A673 (cell line): ENCODE results near the gene SH3GL3. TPM values are rescaled to one million over a fixed set of nuclear protein-coding genes. Genes with fewer than 3 reads are reported as not detected.

ENCODE experiments used
- BruUV-seq: library from RNA; stranded (reverse); fragments of 400-500 nt; replicated peaks from 2 replicates; lab custom pipeline; 2021; lab: Mats Ljungman, UMichigan
- CTCF ChIA-PET: fragments of 300-600 bp; sonication (Branson Sonifier 250); formaldehyde crosslinking; loops from one replicate; lab custom pipeline; 2022; ENCODE audit warnings: antibody characterized with exemption; lab: Charles Lee
- POLR2A ChIA-PET: fragments of 300-600 bp; sonication (Branson Sonifier 250); formaldehyde crosslinking; loops from one replicate; lab custom pipeline; 2022; ENCODE audit warnings: antibody characterized with exemption; ENCODE audit not compliant: low non-redundant PET; lab: Charles Lee
- DNase-seq: peaks from one replicate; pipeline ENCODE4 v3.0.0-alpha.2; 2015; ENCODE audit warnings: low spot score
- H3K27ac ChIP-seq: fragments of 200-600 bp; sonication (generic); 2 replicates; pipeline ENCODE4 v1.5.1; 2016; ENCODE audit warnings: mixed run types, low read depth, mild to moderate bottlenecking, mixed read lengths, antibody characterized with exemption, low read length; ENCODE audit not compliant: poor library complexity, severe bottlenecking
- H3K27me3 ChIP-seq: fragments of 200-600 bp; sonication (generic); replicated peaks from 2 replicates; pipeline ENCODE4 v1.6.1; 2017; ENCODE audit warnings: mixed run types, low read depth, mild to moderate bottlenecking, mixed read lengths, antibody characterized with exemption, low read length; ENCODE audit not compliant: insufficient read depth, poor library complexity
- H3K36me3 ChIP-seq: fragments of 200-600 bp; sonication (generic); 2 replicates; pipeline ENCODE4 v1.6.1; 2016; ENCODE audit warnings: mixed run types, mild to moderate bottlenecking, mixed read lengths, antibody characterized with exemption, low read length; ENCODE audit not compliant: insufficient read depth, poor library complexity, severe bottlenecking
- H3K4me1 ChIP-seq: fragments of 200-600 bp; sonication (generic); 2 replicates; pipeline ENCODE4 v1.6.1; 2017; ENCODE audit warnings: mixed run types, mild to moderate bottlenecking, mixed read lengths, antibody characterized with exemption, low read length; ENCODE audit not compliant: insufficient read depth, poor library complexity, severe bottlenecking
- H3K4me3 ChIP-seq: fragments of 200-600 bp; sonication (generic); 2 replicates; pipeline ENCODE4 v1.5.1; 2016; ENCODE audit warnings: low read depth, mixed run types, mild to moderate bottlenecking, mixed read lengths, low read length; ENCODE audit not compliant: poor library complexity, severe bottlenecking
- H3K9me3 ChIP-seq: fragments of 200-600 bp; sonication (generic); 2 replicates; pipeline ENCODE4 v1.6.1; 2016; ENCODE audit warnings: mixed run types, low read depth, mild to moderate bottlenecking, mixed read lengths, antibody characterized with exemption, low read length; ENCODE audit not compliant: poor library complexity, severe bottlenecking
- CTCF ChIP-seq: fragments of 300-800, 200-600 bp; sonication (generic); conservative IDR thresholded peaks from 2 replicates; pipeline ENCODE4 v1.5.1; 2017; ENCODE audit warnings: low read depth, mild to moderate bottlenecking, antibody characterized with exemption, low read length, moderate library complexity, mixed read lengths
- EZH2 ChIP-seq: fragments of 200-600 bp; sonication (generic); IDR thresholded peaks from 2 replicates; pipeline ENCODE4 v1.6.1; 2017; ENCODE audit warnings: borderline replicate concordance, low read depth, mild to moderate bottlenecking, mixed read lengths, antibody characterized with exemption, low read length; ENCODE audit not compliant: poor library complexity, severe bottlenecking
- intact Hi-C: fragments of 100-400 bp; cut with micrococcal nuclease; formaldehyde crosslinking; loops from one replicate; pipeline ENCODE4 v1.10.0; 2022; ENCODE audit not compliant: unreplicated experiment
- total RNA-seq: library from RNA; stranded (reverse); gene quantifications from 2 replicates; pipeline ENCODE4 v1.2.3, GENCODE V29; 2021

SH3GL3 gene
- total RNA-seq, 1 experiment from 2014 or later: 25.6 TPM

GRCh38 chr15:83631534-83631933, 184.4 kb downstream of the SH3GL3 start:
- H3K4me3 ChIP-seq: no peak overlapping the region
- H3K36me3 ChIP-seq: no peaks in the 10 kb centered on the region
- H3K4me1 ChIP-seq: no peaks in the 10 kb centered on the region
- no peak overlapping the region for H3K27ac ChIP-seq
- TF ChIP-seq CTCF: no peak
- TF ChIP-seq EZH2: no peak
- H3K9me3 ChIP-seq: no peaks in the 10 kb centered on the region
- no TSS peak for BruUV-seq
- intact Hi-C loops: no loop called here
- no peak for DNase-seq
- no peaks in the 10 kb centered on the region for H3K27me3 ChIP-seq
- ChIA-PET POLR2A (no interaction called here), CTCF (no interaction called here)

GRCh38 chr15:83643201-83643600, 196.1 kb downstream of the SH3GL3 start:
- H3K9me3 ChIP-seq: no peaks in the 10 kb centered on the region
- no peaks in the 10 kb centered on the region for H3K4me1 ChIP-seq
- no peaks in the 10 kb centered on the region for H3K36me3 ChIP-seq
- H3K27me3 ChIP-seq: peaks cover 3% of the 10 kb centered on the region
- CTCF ChIA-PET: no interaction called here
- TF ChIP-seq CTCF (no peak), EZH2 (no peak)
- H3K27ac ChIP-seq: no peak overlapping the region
- POLR2A ChIA-PET: no interaction called here
- intact Hi-C loops: no loop called here
- DNase-seq: no peak
- no TSS peak for BruUV-seq
- no peak overlapping the region for H3K4me3 ChIP-seq

GRCh38 chr15:83644439-83644838, 197.3 kb downstream of the SH3GL3 start:
- no peaks in the 10 kb centered on the region for H3K9me3 ChIP-seq
- no peaks in the 10 kb centered on the region for H3K4me1 ChIP-seq
- ChIA-PET POLR2A (no interaction called here), CTCF (no interaction called here)
- H3K36me3 ChIP-seq: no peaks in the 10 kb centered on the region
- no TSS peak for BruUV-seq
- DNase-seq: no peak
- intact Hi-C loops: no loop called here
- TF ChIP-seq EZH2 (no peak), CTCF (no peak)
- no peak overlapping the region for H3K4me3 ChIP-seq
- H3K27me3 ChIP-seq: peaks cover 3% of the 10 kb centered on the region
- H3K27ac ChIP-seq: no peak overlapping the region
